GM19193 (cell line): ENCODE measurements around the gene KIAA1549.

Source experiments
- POLR2A ChIP-seq: IDR thresholded peaks from 4 replicates; pipeline ENCODE4 v1.6.1; 2011; ENCODE audit not compliant: insufficient read depth, insufficient read length; ENCODE audit errors: extremely low read depth

Gene KIAA1549

DNA sequence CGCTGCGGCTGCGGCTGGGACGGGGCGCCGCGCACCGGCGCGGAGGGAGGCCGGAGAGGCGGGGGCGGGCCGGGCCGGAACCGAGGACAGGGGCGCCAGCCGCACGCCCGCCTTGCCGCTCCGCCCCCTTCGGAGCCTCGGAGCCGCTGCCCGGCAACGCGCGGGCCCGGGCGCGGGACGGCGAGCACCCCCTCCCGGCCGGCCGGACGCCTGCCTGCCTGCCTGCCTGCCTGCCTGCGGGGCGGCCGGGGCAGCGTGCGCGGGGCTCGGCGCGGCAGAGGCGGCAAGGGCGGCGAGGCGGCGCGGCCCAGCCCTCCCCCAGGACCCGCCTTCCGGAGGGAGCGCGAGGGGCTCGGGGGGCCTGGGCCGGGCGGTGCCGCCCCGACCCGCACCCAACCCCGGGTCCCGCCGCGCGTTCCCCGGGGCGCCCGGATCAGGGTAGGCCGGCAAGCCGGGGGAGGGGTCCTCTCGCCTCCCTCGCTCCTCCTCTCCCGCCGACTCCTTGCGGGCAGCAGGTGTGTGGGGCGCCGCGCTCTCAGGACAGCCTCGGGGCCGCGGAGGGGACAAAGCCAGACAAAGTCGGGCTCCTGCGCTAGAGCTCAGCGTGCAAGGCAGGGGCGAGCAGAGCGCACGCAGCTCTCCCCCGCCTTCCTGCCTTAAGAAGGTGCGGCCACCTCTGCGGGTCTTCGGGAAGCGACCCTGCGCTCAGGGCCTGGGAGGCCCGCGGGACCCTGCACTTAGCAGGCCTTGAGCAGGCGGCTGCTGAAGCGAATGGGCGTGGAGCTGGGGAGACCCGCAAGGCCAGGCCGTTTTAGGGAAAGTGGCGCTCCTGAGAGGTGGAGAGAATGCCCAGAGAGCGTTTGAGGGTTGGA, at the start of gene KIAA1549:
Gene KIAA1549 (minus strand): TSS at position 58 of the 872 bp plus-strand sequence. CDS start 120 bp downstream, outside the sequence.
- TF ChIP-seq POLR2A, result no peak

DNA sequence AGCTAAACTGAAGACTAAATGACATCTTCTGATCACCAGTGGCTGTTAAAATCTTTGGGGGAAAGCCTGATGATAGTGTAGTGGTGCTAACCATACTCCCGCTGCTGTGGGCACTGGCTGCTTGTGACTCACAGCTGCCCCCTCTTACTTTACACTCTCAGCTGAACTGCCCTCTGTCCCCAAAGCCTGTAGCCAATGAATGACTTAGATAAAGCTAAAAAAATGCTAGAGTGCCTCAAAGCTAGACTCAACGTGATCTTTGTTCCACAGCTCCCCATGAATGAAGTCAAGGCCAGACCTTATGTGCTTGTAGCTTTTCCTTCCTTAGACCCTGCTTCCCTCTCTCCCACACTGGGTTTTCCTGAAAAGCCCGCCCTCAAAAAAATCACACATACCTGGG, 48.2 kb upstream of the KIAA1549 start:
- no peak for TF ChIP-seq POLR2A

DNA sequence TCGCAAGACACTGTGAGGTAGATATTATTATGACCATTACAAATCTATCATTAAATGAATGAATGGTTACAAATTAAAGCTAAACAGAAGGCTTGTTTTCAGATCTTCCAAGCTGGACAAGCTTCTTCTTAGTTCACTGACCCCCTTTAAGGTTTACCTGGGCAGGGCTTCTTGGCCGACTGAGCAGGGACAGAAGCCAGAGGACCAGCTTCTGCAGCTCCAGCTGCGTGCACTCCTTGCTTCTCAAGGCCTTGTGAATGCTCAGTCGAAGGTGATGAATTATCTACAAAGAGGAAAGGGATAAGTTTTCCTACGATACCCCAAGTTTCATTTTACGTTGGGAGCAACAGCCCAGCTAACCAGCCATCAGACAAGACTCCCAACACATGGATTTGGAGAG, 45.4 kb upstream of the KIAA1549 start:
- TF ChIP-seq POLR2A, result no peak

DNA sequence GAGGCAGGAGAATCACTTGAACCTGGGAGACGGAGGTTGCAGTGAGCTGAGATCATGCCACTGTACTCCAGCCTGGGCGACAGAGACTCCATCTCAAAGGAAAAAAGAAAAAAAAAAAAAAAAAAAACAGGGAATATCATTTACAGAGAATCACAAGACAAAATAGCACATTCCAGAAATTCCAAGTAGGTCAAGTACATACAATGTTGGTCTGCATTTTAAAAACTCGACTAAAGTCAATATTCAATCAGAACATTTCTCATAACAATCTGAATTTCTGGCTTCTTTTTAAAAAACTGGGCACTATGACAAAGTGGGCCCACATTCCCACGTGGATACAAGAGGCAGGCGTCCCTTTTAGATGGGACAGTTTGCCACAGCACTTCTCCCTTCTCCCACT, 41.9 kb upstream of the KIAA1549 start:
- TF ChIP-seq POLR2A, result no peak

DNA sequence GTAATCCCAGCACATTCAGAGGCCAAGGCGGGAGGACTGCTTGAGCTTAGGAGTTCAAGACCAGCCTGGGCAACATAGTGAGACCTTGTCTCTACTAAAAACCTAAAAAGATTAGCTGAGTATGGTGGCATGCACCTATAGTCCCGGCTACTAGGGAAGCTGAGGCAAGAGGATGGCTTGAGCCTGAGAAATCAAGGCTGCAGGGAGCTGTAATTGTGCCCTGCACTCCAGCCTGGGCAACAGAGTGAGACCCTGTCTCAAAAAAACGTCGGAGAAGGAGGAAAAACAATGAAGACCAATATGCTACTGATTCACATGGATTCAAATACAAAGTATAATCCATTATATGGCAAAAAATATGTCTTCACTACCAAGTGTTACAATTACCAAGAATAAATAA, 41.1 kb upstream of the KIAA1549 start:
- no peak for TF ChIP-seq POLR2A

DNA sequence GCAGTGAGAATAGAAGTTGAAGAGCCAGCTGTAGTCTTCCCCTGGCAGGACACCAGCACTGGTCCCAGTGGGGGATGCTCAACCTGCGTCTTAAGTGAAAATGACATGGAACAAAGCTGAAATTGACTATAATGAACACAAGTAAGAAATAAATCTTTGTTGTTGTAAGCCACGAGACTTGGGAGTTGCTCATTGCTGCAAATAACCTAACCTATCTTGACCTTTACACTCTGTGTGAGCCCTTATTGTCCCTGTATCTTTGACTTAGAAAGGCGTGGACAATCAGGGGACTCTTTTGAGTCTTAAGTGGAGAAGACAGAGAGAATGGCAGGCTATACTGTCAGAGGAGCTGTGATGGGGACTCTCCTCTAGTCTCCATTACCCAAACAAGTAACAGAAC, 37.7 kb upstream of the KIAA1549 start:
- no peak for TF ChIP-seq POLR2A

DNA sequence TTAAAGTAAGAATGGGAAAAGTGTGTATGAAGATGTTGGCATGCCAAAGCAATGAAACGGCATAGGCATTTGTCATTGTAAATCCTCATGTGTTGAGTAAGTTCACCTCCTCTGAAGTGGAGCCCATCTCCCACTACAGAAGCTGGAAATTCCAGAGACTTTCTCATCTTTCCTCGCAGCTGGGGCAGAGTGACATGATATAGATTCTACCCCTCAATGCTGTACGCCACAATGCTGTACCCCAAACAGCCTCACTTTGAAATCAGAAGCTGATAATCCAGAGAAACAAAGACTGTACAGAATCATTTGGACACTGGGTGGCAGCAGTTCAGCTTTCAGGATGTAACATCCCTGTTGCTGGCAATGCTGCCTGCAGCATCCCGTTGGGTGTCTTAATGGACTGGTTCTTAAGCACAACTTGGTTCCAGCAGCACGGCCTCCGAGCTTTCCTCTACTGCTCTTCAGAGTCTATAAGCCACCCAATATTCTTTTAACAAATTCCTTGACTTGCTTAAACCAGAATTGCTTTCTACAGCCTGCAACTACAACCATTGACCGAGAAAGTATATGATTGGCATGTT, 35.8 kb upstream of the KIAA1549 start:
- TF ChIP-seq POLR2A, result no peak

DNA sequence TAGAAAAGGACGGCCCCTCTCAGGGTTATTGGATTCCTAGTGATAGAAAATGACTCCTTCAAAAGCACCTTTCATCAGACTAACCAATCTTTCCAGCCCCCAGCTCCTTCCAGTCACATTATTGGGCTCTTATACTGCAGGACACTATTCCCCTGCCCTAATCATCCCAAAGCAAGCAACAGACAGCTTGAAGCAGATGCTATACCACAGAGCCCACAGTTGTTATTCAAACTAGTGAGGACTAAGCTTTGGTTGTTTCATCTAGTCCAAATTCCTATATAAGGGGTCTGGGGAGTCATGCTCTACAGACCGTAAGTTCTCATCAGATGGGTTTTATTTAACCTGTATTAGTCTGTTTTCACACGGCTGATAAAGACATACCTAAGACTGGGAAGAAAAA, 30.2 kb upstream of the KIAA1549 start:
- TF ChIP-seq POLR2A, result no peak

DNA sequence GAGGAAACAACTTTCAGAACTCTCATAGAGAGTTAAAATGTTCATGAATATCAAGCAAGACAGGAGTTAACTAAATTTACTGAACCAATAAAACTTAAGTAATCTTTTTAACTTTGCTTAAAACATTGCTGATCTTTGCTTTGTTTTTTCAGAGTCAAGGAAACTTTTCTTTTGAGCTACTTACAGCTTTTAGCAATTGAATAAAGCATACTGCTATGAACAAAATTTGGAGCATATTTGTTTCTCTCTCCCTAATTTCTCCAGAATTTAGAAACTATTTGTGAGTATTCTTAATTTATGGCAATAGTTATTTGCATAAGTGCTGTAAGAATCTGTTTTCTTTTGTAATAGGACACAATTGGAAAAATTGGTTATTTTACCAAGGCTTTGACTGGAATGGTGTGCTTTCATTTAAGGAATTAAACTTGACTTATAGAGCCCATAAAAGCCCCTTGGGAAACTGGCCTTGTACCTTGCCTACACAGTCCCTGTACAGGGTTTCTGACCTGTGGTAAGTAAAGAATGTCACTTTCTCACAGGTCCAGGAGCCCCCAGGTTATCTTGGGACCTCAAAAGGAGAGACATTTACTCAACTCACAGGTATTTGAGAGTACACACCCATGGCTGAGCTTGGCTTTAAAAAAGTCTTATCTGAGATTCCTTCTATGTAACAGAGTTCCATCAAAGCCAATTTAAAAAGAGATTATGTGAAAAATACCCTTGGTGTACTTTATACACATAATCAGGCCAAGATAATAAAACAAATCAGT, 23.3 kb upstream of the KIAA1549 start:
- no peak for TF ChIP-seq POLR2A

DNA sequence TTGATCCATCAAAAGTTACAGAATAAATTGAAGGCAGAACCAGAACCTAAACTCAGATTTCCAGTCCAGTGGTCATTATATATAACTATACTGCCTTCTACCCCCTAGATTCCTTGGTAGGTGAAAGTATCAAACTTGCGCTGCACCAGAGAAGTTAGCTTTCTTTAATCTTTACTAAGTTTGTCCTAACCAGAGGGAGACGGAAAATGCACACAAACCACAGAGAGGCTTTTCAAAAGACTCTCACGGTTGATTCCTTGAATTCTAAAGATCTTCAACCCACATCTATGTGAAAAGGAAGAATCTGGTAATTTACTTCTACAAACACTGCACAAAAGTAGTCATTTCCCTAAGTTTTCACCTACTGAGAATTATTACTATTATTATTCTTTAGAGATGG, 18.2 kb upstream of the KIAA1549 start:
- no peak for TF ChIP-seq POLR2A

DNA sequence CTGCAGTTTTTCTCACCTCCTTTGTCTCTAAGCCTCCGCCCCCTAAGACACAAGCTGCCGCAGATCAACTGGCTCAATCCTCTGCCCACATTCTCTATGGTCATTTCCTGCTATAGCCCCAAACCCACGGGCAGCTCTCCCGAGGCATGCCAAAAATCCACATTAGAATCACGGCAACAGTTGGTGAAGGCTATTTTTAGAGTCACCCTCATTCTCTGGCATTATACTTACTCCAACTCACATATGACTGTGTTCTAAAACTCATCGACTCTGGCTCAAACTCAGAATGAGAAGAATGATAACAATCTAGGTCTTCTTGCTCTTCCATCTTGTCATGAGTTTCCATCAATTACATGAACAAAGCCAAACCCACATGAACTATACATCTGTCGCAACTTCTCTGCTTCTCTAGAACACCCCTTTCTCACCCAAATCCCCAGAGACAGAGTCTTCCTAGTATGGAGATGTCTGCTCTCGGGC, 10.9 kb upstream of the KIAA1549 start:
- no peak for TF ChIP-seq POLR2A

DNA sequence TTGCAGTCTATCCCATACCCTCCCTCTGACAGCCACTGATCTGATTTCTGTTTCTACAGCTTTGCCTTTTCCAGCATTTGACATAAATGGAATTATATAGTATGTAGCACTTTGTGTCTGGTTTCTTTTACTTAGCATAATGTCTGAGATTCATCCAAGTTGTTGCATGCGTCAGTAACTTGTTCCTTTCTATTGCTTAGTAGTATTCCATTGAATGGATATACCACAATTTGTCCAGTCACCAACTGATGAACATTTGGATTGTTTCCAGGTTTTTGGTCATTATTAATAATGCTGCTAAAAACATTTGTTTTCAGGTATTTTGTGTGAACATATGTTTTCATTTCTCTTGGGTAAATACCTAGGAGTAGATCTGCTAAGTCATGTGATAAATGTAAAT, 6.5 kb upstream of the KIAA1549 start:
- TF ChIP-seq POLR2A, result no peak

DNA sequence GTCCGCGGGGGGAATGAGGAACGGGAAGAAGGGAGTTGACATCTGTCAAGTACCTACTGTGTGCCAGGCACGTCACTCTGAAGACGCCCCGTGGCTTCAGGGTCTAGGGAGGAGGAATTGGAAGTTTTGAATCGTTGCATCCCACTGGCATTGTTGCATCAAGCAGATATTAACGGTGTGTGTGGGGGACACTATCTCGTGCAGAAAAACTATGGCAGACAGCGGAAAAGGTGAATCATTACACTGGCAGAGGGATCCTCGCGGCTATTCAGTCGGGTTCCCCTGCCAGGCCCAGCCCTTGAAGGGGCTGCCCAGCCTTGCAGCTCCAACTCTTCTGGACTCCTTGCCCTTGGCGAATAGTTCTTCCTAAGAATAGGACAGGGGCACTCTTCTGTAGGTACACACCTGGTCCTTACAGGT, 1.0 kb upstream of the KIAA1549 start:
- no peak for TF ChIP-seq POLR2A

DNA sequence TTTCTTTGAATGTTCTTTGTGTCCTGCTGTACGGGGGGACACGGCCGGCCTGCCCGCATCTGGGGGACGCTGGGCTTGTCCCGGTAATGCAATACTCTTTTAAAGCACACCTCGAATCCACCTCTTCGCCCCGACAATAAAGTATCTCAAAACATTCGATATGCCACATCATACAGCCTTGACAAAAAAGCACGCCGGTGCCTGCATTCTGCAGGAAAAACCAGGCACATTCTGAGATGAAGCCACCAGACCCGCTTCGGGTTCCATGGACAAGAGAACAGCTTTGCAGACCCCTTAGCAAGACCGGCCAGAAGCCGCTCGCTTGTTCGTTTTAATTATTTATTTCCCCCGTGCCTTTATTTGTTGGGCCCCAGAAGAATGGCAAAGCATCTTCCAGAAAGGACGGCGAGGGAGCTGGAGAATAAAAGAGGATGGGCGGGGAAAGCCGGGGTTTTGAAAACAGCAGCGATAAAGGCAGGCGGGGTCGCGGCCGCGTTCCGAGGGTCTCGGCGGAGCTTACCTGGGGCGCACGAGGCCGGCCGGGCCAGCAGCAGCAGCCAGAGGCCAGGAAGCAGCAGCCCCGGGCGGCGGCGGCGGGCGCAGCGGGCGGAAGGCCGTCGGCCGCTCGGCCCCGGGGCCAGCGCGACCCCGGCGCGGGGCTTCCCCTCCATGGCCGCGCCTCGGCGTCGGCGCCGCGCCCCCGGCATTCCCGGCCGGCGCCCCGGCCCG, 462 bp downstream of the KIAA1549 start:
- no peak for TF ChIP-seq POLR2A
